ENCODE data around the gene CPZ. TPM values are rescaled to one million over a fixed set of nuclear protein-coding genes. Genes with fewer than 3 reads are reported as not detected.

The CPZ gene
- total and polyA plus RNA-seq, 2 of the 4 experiments (the other 2 are of a cell fraction): 0.90 to 10.3 TPM

DNA sequence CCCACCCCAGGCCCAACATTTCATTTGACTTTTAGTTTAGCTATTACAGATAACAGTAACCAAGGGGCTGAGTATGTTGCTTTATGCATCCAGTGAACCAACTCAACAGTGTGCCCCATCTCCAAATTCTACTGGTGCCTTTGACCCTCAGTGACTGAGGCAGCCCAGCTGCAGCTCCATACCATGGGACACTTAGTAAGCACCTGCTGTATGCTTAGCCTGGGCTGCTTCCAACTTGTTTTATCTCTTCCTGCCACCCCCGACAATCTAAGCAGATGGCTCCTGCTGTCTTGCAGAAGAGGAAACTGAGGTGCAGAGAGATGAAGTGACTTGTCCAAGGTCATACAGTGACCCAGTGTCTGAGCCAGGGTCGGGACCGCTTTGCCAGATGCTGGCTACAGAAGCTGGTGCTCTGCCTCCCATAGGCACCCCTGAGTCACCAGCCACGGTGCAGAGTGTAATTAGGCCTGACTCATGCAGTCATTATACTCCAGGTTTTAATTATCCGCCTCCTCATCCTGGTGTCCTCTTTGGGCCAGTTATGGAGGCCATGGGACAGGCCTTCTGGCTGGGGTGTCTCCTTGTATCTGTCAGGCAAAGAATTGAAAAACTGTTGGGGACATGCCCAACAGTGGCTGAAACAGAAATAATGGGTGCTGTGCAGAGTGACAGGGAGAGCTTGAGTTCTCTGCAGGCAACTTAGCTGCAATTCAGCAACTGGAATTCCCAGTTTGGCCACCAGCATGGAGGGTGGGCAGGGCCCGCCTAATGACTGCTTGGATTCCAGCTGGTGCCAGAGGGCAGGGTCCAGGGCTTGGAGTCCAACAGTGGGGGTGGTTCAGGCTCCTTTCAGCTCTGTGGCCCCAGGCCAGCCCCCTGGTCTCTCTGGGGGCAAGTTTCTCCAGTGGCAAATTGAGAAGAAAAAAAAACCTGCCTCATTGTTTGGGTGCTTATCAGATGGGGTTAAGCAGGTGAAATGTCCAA lies 20.6 kb upstream of the CPZ start:
- no peaks in the 10 kb centered on the region for H3K9me1 ChIP-seq (ENCODE audit: insufficient read depth, low read length)
- no peak overlapping the region for H2BK120ac ChIP-seq (ENCODE audit: low read depth, low read length)
- H3K18ac ChIP-seq (ENCODE audit: low read depth, low read length): no peak overlapping the region
- no peaks in the 10 kb centered on the region for H3K79me1 ChIP-seq (ENCODE audit: low read depth in 1 of 2, low read length in 2 of 2)
- no peak overlapping the region for H4K8ac ChIP-seq (ENCODE audit: low read depth in 2 of 2, low read length in 2 of 2)
- H3K56ac ChIP-seq (ENCODE audit: extremely low read depth, insufficient read depth, low read length): no peak overlapping the region
- ChIA-PET POLR2A (ENCODE audit: unreplicated experiment) (no interaction called here), CTCF (no interaction called here)
- no peak overlapping the region for H2BK15ac ChIP-seq (ENCODE audit: low read depth, low read length)
- no peak overlapping the region for H3K23ac ChIP-seq (ENCODE audit: low read depth, low read length)
- no peak overlapping the region for H3K27ac ChIP-seq (ENCODE audit: insufficient read depth, low read length)
- no TSS peak for BruUV-seq (replicated peaks)
- intact Hi-C loops (cut with micrococcal nuclease): no loop called here
- peaks cover 32% of the 10 kb centered on the region for H3K27me3 ChIP-seq (ENCODE audit: control insufficient read depth, insufficient read depth, low read length)
- DNase-seq: no peak
- H3K4me1 ChIP-seq (ENCODE audit: control insufficient read depth, insufficient read depth, low read length): no peaks in the 10 kb centered on the region
- no peak overlapping the region for H2AK5ac ChIP-seq (ENCODE audit: low read depth, low read length)
- no peak overlapping the region for H3K4ac ChIP-seq (ENCODE audit: low read depth, low read length)
- no peak overlapping the region for H2AK9ac ChIP-seq (replicated peaks; ENCODE audit: low read depth, low read length, poor library complexity)
- H3K9ac ChIP-seq (ENCODE audit: low read depth, low read length): no peak overlapping the region
- H4K5ac ChIP-seq (ENCODE audit: low read depth, low read length): no peak overlapping the region
- TF ChIP-seq CEBPB (IDR thresholded peaks at IDR 0.05; ENCODE audit: low read depth, low read length): no peak
- no peak for TF ChIP-seq BHLHE40 (IDR thresholded peaks at IDR 0.05; ENCODE audit: low read depth, low read length)
- TF ChIP-seq MAFK (IDR thresholded peaks at IDR 0.05; ENCODE audit: low read depth, low read length): no peak
- no peak overlapping the region for H3K4me2 ChIP-seq (ENCODE audit: low read depth, low read length)
- H2BK20ac ChIP-seq (ENCODE audit: low read depth, low read length): no peak overlapping the region
- in situ Hi-C loops (cut with MboI; ENCODE audit: low sequenced_read_pairs): no loop called here
- H3K14ac ChIP-seq (replicated peaks; ENCODE audit: low read depth, low read length): no peak overlapping the region
- no peaks in the 10 kb centered on the region for H4K20me1 ChIP-seq (ENCODE audit: insufficient read depth, low read length)
- WGBS, 2 experiments (ENCODE audit: extremely low coverage in 2 of 2, insufficient read length in 1 of 2): no CpG with 5 or more reads among the region's 6 CpGs
- ATAC-seq (ENCODE audit: low read depth): no peak
- no peak overlapping the region for H2AFZ ChIP-seq (replicated peaks; ENCODE audit: low read length, poor library complexity)
- dilution Hi-C loops (cut with HindIII; ENCODE audit: low sequenced_read_pairs, unreplicated experiment): no loop called here
- H4K91ac ChIP-seq (ENCODE audit: insufficient read depth, low read depth, low read length): no peak overlapping the region
- H3K9me3 ChIP-seq (ENCODE audit: control insufficient read depth, insufficient read depth, low read length): no peaks in the 10 kb centered on the region
- H3K36me3 ChIP-seq (ENCODE audit: control insufficient read depth, insufficient read depth, low read length): no peaks in the 10 kb centered on the region
- H2BK5ac ChIP-seq (ENCODE audit: low read depth, low read length, poor library complexity, severe bottlenecking): no peak overlapping the region
- no peak overlapping the region for H3K4me3 ChIP-seq (ENCODE audit: insufficient read depth, low read depth, low read length)
